ENCODE data around the gene SOD2. TPM values are rescaled to one million over a fixed set of nuclear protein-coding genes. Genes with fewer than 3 reads are reported as not detected.

SOD2 gene
- total and polyA plus RNA-seq, 2 of the 13 experiments (the other 11 are each of a cell fraction or from before 2014, with no cell fraction given) = 304 to 309 TPM

DNA sequence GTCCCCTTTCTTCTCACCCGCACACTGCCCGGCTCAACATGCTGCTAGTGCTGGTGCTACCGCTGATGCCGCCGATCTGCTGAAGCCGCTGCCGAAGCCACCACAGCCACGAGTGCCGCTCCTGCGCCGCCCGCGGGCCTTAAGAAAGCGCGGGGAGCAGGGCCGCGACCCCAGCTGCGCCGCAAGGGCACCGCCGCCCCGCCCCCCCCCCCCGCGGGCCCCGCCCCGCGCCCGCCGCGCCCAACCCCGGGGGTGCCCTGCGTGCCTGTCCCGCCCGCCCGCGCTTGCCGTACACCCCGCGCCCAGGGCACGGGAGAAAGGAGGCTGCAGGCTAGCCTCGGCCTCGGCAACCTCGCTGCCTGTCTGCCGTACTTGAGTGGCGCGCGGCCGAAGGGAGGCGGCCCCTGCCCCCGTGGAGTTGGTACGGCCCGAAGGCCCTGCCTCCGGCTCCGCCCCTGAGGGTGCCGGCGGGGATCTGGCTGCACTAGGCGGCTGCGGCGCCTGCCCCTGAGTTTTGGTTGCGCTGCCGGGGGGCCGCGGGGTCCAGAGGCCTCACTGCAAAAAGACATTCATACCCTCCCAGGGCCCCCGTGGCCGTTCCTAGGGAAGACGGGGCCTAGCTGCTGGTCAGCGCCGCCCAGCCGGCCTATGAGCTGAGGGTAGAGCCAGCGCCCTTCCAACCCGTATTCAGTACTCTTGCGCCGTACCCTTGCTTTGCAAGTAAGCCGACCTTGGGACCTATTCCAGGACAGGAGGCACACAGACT is at the start of gene SOD2 (continued):
- TF ChIP-seq, protein P1, sequence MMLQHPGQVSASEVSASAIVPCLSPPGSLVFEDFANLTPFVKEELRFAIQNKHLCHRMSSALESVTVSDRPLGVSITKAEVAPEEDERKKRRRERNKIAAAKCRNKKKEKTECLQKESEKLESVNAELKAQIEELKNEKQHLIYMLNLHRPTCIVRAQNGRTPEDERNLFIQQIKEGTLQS (CRISPR knock-in tag; IDR thresholded peaks at IDR 0.05) = peak; percentile 56
- TF ChIP-seq, protein P2, sequence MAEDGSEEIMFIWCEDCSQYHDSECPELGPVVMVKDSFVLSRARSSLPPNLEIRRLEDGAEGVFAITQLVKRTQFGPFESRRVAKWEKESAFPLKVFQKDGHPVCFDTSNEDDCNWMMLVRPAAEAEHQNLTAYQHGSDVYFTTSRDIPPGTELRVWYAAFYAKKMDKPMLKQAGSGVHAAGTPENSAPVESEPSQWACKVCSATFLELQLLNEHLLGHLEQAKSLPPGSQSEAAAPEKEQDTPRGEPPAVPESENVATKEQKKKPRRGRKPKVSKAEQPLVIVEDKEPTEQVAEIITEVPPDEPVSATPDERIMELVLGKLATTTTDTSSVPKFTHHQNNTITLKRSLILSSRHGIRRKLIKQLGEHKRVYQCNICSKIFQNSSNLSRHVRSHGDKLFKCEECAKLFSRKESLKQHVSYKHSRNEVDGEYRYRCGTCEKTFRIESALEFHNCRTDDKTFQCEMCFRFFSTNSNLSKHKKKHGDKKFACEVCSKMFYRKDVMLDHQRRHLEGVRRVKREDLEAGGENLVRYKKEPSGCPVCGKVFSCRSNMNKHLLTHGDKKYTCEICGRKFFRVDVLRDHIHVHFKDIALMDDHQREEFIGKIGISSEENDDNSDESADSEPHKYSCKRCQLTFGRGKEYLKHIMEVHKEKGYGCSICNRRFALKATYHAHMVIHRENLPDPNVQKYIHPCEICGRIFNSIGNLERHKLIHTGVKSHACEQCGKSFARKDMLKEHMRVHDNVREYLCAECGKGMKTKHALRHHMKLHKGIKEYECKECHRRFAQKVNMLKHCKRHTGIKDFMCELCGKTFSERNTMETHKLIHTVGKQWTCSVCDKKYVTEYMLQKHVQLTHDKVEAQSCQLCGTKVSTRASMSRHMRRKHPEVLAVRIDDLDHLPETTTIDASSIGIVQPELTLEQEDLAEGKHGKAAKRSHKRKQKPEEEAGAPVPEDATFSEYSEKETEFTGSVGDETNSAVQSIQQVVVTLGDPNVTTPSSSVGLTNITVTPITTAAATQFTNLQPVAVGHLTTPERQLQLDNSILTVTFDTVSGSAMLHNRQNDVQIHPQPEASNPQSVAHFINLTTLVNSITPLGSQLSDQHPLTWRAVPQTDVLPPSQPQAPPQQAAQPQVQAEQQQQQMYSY (CRISPR knock-in tag; IDR thresholded peaks at IDR 0.05) = no peak; the same call in none of the 2 replicates
- TF ChIP-seq TARDBP (CRISPR knock-in tag; IDR thresholded peaks at IDR 0.05) (no peak; the same call in 1 of the 2 replicates), TBP (CRISPR knock-in tag; IDR thresholded peaks at IDR 0.05) (0 out of 2 replicates have a peak, but pooled peaks have one; percentile 61), SRSF1 (optimal IDR thresholded peaks at IDR 0.05; ENCODE audit: low read depth, low read length) (peak; percentile 75), NFKBIZ (CRISPR knock-in tag; IDR thresholded peaks at IDR 0.05) (peak; percentile 22; the same call in 1 of the 2 replicates), FOXK2 (IDR thresholded peaks at IDR 0.05) (peak; percentile 96), POLR2AphosphoS5 (IDR thresholded peaks at IDR 0.05; ENCODE audit: low read depth, low read length) (peak; percentile 92), IRX3 (CRISPR knock-in tag; IDR thresholded peaks at IDR 0.05; ENCODE audit: borderline replicate concordance, low read depth) (no peak), MTF2 (CRISPR knock-in tag; IDR thresholded peaks at IDR 0.05; ENCODE audit: borderline replicate concordance) (0 out of 2 replicates have a peak, but pooled peaks have one; percentile 46)
- TF ChIP-seq, protein P3, sequence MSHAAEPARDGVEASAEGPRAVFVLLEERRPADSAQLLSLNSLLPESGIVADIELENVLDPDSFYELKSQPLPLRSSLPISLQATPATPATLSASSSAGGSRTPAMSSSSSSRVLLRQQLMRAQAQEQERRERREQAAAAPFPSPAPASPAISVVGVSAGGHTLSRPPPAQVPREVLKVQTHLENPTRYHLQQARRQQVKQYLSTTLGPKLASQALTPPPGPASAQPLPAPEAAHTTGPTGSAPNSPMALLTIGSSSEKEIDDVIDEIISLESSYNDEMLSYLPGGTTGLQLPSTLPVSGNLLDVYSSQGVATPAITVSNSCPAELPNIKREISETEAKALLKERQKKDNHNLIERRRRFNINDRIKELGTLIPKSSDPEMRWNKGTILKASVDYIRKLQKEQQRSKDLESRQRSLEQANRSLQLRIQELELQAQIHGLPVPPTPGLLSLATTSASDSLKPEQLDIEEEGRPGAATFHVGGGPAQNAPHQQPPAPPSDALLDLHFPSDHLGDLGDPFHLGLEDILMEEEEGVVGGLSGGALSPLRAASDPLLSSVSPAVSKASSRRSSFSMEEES (CRISPR knock-in tag; IDR thresholded peaks at IDR 0.05) = peak; percentile 40; the same call in 1 of the 2 replicates
- TF ChIP-seq, protein P4, sequence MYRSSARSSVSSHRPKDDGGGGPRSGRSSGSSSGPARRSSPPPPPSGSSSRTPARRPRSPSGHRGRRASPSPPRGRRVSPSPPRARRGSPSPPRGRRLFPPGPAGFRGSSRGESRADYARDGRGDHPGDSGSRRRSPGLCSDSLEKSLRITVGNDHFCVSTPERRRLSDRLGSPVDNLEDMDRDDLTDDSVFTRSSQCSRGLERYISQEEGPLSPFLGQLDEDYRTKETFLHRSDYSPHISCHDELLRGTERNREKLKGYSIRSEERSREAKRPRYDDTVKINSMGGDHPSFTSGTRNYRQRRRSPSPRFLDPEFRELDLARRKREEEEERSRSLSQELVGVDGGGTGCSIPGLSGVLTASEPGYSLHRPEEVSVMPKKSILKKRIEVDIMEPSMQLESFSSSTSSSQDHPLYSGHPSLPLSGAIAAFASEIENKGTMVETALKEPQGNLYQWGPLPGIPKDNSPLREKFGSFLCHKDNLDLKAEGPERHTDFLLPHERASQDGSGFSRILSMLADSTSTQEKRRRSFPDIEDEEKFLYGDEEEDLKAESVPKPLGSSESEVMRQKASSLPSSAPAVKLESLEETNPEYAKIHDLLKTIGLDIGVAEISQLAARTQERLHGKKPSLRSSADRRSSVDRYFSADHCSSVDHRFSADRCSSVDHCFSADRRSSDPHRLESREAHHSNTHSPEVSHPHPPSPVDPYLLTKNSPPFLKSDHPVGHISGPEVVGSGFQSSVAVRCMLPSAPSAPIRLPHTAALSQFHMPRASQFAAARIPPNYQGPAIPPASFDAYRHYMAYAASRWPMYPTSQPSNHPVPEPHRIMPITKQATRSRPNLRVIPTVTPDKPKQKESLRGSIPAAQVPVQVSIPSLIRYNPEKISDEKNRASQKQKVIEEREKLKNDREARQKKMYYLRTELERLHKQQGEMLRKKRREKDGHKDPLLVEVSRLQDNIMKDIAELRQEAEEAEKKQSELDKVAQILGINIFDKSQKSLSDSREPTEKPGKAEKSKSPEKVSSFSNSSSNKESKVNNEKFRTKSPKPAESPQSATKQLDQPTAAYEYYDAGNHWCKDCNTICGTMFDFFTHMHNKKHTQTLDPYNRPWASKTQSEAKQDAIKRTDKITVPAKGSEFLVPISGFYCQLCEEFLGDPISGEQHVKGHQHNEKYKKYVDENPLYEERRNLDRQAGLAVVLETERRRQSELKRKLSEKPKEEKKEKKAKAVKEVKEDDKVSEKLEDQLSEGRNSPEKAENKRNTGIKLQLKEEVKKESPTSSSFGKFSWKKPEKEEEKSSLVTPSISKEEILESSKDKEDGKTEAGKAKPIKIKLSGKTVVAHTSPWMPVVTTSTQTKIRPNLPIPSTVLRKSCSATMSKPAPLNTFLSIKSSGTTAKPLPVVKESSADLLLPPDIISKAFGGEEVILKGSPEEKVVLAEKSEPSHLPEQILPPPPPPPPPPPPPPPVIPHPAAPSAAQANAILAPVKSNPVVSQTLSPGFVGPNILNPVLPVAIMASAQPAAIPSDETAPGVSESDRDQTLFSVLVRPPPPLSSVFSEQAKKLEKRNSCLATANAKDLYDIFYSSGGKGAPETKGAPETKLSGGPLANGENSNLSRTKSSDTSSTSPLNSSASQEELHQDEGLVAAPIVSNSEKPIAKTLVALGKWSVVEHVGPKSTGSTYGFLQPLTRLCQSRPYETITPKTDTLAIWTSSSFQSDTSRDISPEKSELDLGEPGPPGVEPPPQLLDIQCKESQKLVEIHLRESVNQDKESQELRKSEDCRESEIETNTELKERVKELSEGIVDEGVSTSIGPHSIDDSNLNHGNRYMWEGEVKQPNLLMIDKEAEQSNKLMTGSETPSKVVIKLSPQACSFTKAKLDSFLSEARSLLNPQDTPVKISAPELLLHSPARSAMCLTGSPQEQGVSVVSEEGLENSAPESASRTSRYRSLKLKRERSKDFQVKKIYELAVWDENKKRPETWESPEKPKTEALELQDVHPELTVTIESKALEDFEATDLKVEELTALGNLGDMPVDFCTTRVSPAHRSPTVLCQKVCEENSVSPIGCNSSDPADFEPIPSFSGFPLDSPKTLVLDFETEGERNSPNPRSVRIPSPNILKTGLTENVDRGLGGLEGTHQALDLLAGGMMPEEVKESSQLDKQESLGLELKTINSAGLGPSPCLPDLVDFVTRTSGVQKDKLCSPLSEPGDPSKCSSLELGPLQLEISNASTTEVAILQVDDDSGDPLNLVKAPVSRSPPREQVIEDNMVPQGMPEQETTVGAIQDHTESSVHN (CRISPR knock-in tag; IDR thresholded peaks at IDR 0.05) = peak; percentile 58; the same call in 1 of the 2 replicates
- TF ChIP-seq, protein P5, sequence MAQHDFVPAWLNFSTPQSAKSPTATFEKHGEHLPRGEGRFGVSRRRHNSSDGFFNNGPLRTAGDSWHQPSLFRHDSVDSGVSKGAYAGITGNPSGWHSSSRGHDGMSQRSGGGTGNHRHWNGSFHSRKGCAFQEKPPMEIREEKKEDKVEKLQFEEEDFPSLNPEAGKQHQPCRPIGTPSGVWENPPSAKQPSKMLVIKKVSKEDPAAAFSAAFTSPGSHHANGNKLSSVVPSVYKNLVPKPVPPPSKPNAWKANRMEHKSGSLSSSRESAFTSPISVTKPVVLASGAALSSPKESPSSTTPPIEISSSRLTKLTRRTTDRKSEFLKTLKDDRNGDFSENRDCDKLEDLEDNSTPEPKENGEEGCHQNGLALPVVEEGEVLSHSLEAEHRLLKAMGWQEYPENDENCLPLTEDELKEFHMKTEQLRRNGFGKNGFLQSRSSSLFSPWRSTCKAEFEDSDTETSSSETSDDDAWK (CRISPR knock-in tag; IDR thresholded peaks at IDR 0.05) = no peak
